ENCODE results near the gene PC.

- TF ChIP-seq, protein P1, sequence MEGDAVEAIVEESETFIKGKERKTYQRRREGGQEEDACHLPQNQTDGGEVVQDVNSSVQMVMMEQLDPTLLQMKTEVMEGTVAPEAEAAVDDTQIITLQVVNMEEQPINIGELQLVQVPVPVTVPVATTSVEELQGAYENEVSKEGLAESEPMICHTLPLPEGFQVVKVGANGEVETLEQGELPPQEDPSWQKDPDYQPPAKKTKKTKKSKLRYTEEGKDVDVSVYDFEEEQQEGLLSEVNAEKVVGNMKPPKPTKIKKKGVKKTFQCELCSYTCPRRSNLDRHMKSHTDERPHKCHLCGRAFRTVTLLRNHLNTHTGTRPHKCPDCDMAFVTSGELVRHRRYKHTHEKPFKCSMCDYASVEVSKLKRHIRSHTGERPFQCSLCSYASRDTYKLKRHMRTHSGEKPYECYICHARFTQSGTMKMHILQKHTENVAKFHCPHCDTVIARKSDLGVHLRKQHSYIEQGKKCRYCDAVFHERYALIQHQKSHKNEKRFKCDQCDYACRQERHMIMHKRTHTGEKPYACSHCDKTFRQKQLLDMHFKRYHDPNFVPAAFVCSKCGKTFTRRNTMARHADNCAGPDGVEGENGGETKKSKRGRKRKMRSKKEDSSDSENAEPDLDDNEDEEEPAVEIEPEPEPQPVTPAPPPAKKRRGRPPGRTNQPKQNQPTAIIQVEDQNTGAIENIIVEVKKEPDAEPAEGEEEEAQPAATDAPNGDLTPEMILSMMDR (IDR thresholded peaks at IDR 0.05; ENCODE audit: poor library complexity): no peak
- TF ChIP-seq EZH2phosphoT487 (IDR thresholded peaks at IDR 0.05; ENCODE audit: low read depth, severe bottlenecking, unreplicated experiment): no peak
- TF ChIP-seq EZH2 (IDR thresholded peaks at IDR 0.05; ENCODE audit: borderline replicate concordance): no peak
Observed at GRCh38 chr11:66884443-66884842, 73.7 kb downstream of the PC start.

Data from hepatocyte (in vitro differentiated cells).